Nephron (organoid): Measurements from ENCODE around the gene CISH.

ENCODE experiments used
- H3K27ac Mint-ChIP-seq, 3 experiments: 2 replicates each; pipeline ENCODE4 v1.8.0; 2020; ENCODE audit warnings: mixed read lengths in 3 of 3, mild to moderate bottlenecking in 2 of 3, moderate library complexity in 1 of 3
- H3K27me3 Mint-ChIP-seq: 2 replicates; pipeline ENCODE4 v1.8.0; 2021; ENCODE audit warnings: low read depth, mild to moderate bottlenecking, moderate library complexity, mixed read lengths
- H3K36me3 Mint-ChIP-seq: 2 replicates; pipeline ENCODE4 v1.8.0; 2020; ENCODE audit warnings: low read depth, mixed read lengths
- H3K4me1 Mint-ChIP-seq: 2 replicates; pipeline ENCODE4 v1.8.0; 2020; ENCODE audit warnings: mixed read lengths
- H3K4me3 Mint-ChIP-seq, 3 experiments: 2 replicates each; pipeline ENCODE4 v1.8.0; 2020; ENCODE audit warnings: mild to moderate bottlenecking in 3 of 3, mixed read lengths in 3 of 3, moderate library complexity in 2 of 3
- H3K9me3 Mint-ChIP-seq: 2 replicates; pipeline ENCODE4 v1.8.0; 2020; ENCODE audit warnings: mixed read lengths
- TF ChIP-seq, protein P1 (sequence below), 3 experiments: fragments of 200-600 bp; sonication (generic); IDR thresholded peaks; one replicate each; pipeline ENCODE4 v1.5.0; 2021; ENCODE audit warnings: antibody characterized with exemption in 3 of 3; ENCODE audit not compliant: unreplicated experiment in 3 of 3

Gene CISH

DNA sequence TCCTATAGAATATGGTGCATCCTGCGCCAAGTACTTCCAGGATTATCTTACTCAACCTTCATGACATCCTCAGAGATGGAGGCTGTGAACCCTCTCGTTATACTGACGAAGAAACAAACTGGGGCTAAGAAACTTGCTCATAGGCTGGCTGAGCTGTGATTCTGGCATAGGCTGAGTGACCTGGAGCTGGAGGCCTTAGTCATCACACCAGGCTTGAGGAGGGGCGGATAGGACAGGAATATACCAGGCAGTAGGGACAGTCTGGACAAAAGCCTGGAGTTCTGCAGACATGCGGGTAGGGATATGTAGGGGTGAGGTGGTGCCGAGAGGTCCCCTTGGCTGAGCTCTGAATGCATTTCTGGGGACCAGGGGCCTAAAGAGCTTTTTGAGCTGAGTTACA lies 24.2 kb downstream of the CISH start:
- Mint-ChIP-seq H3K27ac (peak overlapping the region in 1 of 3 experiments; percentile 3), H3K27me3 (no peaks in the 10 kb centered on the region), H3K36me3 (peaks cover 4% of the 10 kb centered on the region), H3K9me3 (no peaks in the 10 kb centered on the region), H3K4me1 (no peaks in the 10 kb centered on the region), H3K4me3 (no peak overlapping the region)
- TF ChIP-seq, protein P1, sequence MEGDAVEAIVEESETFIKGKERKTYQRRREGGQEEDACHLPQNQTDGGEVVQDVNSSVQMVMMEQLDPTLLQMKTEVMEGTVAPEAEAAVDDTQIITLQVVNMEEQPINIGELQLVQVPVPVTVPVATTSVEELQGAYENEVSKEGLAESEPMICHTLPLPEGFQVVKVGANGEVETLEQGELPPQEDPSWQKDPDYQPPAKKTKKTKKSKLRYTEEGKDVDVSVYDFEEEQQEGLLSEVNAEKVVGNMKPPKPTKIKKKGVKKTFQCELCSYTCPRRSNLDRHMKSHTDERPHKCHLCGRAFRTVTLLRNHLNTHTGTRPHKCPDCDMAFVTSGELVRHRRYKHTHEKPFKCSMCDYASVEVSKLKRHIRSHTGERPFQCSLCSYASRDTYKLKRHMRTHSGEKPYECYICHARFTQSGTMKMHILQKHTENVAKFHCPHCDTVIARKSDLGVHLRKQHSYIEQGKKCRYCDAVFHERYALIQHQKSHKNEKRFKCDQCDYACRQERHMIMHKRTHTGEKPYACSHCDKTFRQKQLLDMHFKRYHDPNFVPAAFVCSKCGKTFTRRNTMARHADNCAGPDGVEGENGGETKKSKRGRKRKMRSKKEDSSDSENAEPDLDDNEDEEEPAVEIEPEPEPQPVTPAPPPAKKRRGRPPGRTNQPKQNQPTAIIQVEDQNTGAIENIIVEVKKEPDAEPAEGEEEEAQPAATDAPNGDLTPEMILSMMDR (IDR thresholded peaks at IDR 0.05; ENCODE audit: unreplicated experiment in 3 of 3) = no peak

DNA sequence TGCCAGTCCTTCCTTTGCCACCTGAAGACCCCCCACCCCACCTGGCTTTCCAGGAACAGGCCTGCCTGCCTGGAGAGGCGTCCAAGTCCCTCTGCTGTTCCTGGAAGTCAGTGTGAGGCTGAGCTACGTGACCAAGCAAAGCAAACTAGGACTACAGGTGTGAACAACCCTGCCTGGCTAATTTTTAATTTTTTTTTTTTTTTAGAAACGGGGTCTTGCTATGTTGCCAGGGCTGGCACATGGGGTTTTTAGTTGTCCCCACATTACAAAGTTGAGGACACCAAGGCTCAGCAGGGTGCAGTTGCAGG lies 24.9 kb downstream of the CISH start:
- TF ChIP-seq, protein P1 (IDR thresholded peaks at IDR 0.05; ENCODE audit: unreplicated experiment in 3 of 3) = no peak
- H3K4me1 Mint-ChIP-seq = no peaks in the 10 kb centered on the region
- peaks cover 4% of the 10 kb centered on the region for H3K36me3 Mint-ChIP-seq
- no peaks in the 10 kb centered on the region for H3K27me3 Mint-ChIP-seq
- no peak overlapping the region for H3K4me3 Mint-ChIP-seq
- no peaks in the 10 kb centered on the region for H3K9me3 Mint-ChIP-seq
- H3K27ac Mint-ChIP-seq = no peak overlapping the region

DNA sequence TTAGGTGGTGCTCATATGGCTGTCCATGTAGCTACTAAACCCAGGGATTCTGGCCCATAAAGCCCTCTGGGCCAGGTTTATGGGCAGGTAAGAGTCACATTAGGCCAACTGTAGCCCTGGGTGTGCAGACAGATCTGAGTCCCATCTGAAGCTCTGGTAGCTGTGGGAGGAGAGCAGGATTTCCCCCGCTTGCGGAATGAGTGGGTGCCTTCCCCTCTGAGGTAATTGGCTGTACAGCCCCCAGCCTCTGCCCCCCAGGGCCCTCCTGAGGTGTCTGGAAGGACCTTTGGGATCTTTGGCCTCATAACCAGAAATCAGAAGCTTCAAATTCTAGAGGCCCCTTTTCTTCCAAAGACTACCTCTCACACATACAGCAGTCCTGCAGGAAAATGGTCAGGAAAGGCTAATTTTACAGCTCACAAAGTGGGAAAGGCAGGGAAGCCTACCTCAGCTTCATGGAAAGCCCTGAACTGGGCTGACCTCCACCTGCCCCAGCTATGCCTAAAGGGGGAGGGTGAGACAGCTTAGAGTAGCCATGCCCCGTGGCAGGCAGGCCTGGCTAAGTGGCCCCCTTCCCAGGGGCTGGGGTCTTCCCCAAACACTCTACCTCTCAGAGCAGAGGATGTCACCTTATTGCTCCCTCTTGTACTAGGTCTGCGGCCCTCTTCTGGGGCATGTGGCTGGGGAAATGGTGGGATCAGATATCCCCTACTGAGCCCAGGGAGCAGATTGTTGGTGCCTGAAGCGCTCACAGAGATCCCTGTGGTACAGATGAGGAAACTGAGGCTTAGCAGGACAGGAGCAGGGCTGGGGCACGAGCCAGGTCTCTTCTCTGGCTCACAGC lies 25.4 kb downstream of the CISH start:
- H3K36me3 Mint-ChIP-seq = peaks cover 4% of the 10 kb centered on the region
- no peaks in the 10 kb centered on the region for H3K9me3 Mint-ChIP-seq
- H3K4me3 Mint-ChIP-seq = no peak overlapping the region
- H3K4me1 Mint-ChIP-seq = no peaks in the 10 kb centered on the region
- H3K27me3 Mint-ChIP-seq = no peaks in the 10 kb centered on the region
- no peak overlapping the region for H3K27ac Mint-ChIP-seq
- TF ChIP-seq, protein P1 (IDR thresholded peaks at IDR 0.05; ENCODE audit: unreplicated experiment in 3 of 3) = no peak

GRCh38 chr3:50584391-50584790 lies 27.2 kb downstream of the CISH start:
- no peak overlapping the region for H3K4me3 Mint-ChIP-seq
- H3K27ac Mint-ChIP-seq = no peak overlapping the region
- TF ChIP-seq, protein P1 (IDR thresholded peaks at IDR 0.05; ENCODE audit: unreplicated experiment in 3 of 3) = no peak
- H3K4me1 Mint-ChIP-seq = no peaks in the 10 kb centered on the region
- no peaks in the 10 kb centered on the region for H3K9me3 Mint-ChIP-seq
- peaks cover 4% of the 10 kb centered on the region for H3K36me3 Mint-ChIP-seq
- H3K27me3 Mint-ChIP-seq = no peaks in the 10 kb centered on the region

GRCh38 chr3:50583897-50584296 lies 27.7 kb downstream of the CISH start:
- peaks cover 4% of the 10 kb centered on the region for H3K36me3 Mint-ChIP-seq
- H3K27ac Mint-ChIP-seq = no peak overlapping the region
- H3K4me3 Mint-ChIP-seq = no peak overlapping the region
- no peaks in the 10 kb centered on the region for H3K9me3 Mint-ChIP-seq
- no peaks in the 10 kb centered on the region for H3K27me3 Mint-ChIP-seq
- TF ChIP-seq, protein P1 (IDR thresholded peaks at IDR 0.05; ENCODE audit: unreplicated experiment in 3 of 3) = no peak
- H3K4me1 Mint-ChIP-seq = no peaks in the 10 kb centered on the region

DNA sequence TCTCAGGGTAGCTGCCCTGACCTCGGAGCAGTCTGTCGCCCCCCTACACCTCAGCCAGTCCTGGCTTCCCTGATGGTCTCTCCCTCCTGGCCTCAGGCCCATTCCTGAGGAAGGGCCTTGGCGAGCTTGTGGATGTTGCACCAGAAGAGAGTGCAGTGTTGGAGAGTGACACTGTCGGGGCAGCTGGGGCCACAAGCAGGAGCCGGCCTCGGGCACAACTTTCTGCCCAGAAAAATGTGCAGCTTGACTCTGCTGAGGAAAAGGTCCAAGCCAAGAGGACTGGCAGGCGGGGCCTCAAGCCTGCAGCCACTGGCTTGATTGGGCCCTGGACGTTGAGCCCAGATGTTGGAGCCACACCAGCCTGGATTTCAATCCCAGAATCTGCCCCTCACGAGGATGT lies 29.5 kb downstream of the CISH start:
- H3K36me3 Mint-ChIP-seq = peaks cover 4% of the 10 kb centered on the region
- no peak overlapping the region for H3K4me3 Mint-ChIP-seq
- H3K9me3 Mint-ChIP-seq = no peaks in the 10 kb centered on the region
- no peak overlapping the region for H3K27ac Mint-ChIP-seq
- no peaks in the 10 kb centered on the region for H3K4me1 Mint-ChIP-seq
- no peaks in the 10 kb centered on the region for H3K27me3 Mint-ChIP-seq
- TF ChIP-seq, protein P1 (IDR thresholded peaks at IDR 0.05; ENCODE audit: unreplicated experiment in 3 of 3) = no peak
